Natural killer cell (primary cell): ENCODE results near the gene EEF1AKMT1. TPM values are rescaled to one million over a fixed set of nuclear protein-coding genes. Genes with fewer than 3 reads are reported as not detected.

ENCODE experiments used
- ATAC-seq, 3 donors: fragments of 150-1000 bp in 2 of 3; fragments of 200-7000 bp in 1 of 3; cut with Tn5 transposase; 1 replicate in 1 of 3; 2 replicates in 2 of 3; pipeline ENCODE4 v1.10.0; 2021; ENCODE audit warnings: mild to moderate bottlenecking in 2 of 3, moderate library complexity in 2 of 3
- DNase-seq, 2 donors: peaks; one replicate each; pipeline versions ENCODE4 v3.0.0 to v3.0.0-alpha.2; 2013 to 2021; ENCODE audit warnings: mixed read lengths in 1 of 2
- H3K27ac ChIP-seq: one replicate; pipeline ENCODE4 v1.5.1; 2013; ENCODE audit warnings: mild to moderate bottlenecking, low read length
- H3K27me3 ChIP-seq: one replicate; pipeline ENCODE4 v1.6.1; 2013; ENCODE audit warnings: low read length; ENCODE audit not compliant: control insufficient read depth, insufficient read depth
- H3K36me3 ChIP-seq: one replicate; pipeline ENCODE4 v1.6.1; 2013; ENCODE audit warnings: low read length; ENCODE audit not compliant: control insufficient read depth, insufficient read depth
- H3K4me1 ChIP-seq: one replicate; pipeline ENCODE4 v1.6.1; 2013; ENCODE audit warnings: low read length; ENCODE audit not compliant: control insufficient read depth, insufficient read depth
- H3K4me3 ChIP-seq: one replicate; pipeline ENCODE4 v1.5.1; 2013; ENCODE audit warnings: low read length
- H3K9me3 ChIP-seq: one replicate; pipeline ENCODE4 v1.6.1; 2013; ENCODE audit warnings: low read length; ENCODE audit not compliant: control insufficient read depth, insufficient read depth
- H3K27ac Mint-ChIP-seq, 2 donors: one replicate each; pipeline ENCODE4 v1.8.0; 2022; ENCODE audit warnings: mild to moderate bottlenecking in 2 of 2, mixed read lengths in 2 of 2, moderate library complexity in 1 of 2
- H3K27me3 Mint-ChIP-seq, 2 donors: one replicate each; pipeline ENCODE4 v1.8.0; 2022; ENCODE audit warnings: low read depth in 2 of 2, mixed read lengths in 2 of 2
- H3K36me3 Mint-ChIP-seq: one replicate; pipeline ENCODE4 v1.8.0; 2022; ENCODE audit warnings: mixed read lengths
- H3K4me1 Mint-ChIP-seq, 2 donors: one replicate each; pipeline ENCODE4 v1.8.0; 2022; ENCODE audit warnings: mixed read lengths in 2 of 2
- H3K4me3 Mint-ChIP-seq: one replicate; pipeline ENCODE4 v1.8.0; 2022; ENCODE audit warnings: mild to moderate bottlenecking, moderate library complexity, mixed read lengths
- H3K9me3 Mint-ChIP-seq, 2 donors: one replicate each; pipeline ENCODE4 v1.8.0; 2022; ENCODE audit warnings: mixed read lengths in 2 of 2
- CTCF ChIP-seq: fragments of 200-600 bp; IDR thresholded peaks from one replicate; pipeline ENCODE4 v1.8.0; 2022; ENCODE audit warnings: antibody characterized with exemption
- WGBS: methylation state at CpG from one replicate; pipeline ENCODE4 v1.1.7; 2013; ENCODE audit warnings: missing lambda C conversion rate; ENCODE audit not compliant: insufficient coverage; 5-methylcytosine and 5-hydroxymethylcytosine counted together
- intact Hi-C: fragments of 100-400 bp; cut with micrococcal nuclease; formaldehyde crosslinking; loops from one replicate; pipeline ENCODE4 v1.14.2; 2022
- total RNA-seq, 4 donors: library from RNA; stranded (reverse); fragments of 120-200 nt in 1 of 4; gene quantifications; one replicate each; pipeline versions ENCODE4 v1.2.3 to v1.2.4, GENCODE V29; 2013 to 2022

Gene EEF1AKMT1
- total RNA-seq, 3 donors from 2014 or later (not counting 1 experiment from before 2014, with no cell fraction given) = 3.8 to 5.1 (median 4.6) TPM

- Histone ChIP-seq H3K9me3 (no peaks in the 10 kb centered on the region), H3K36me3 (peaks cover 30% of the 10 kb centered on the region), H3K4me1 (no peaks in the 10 kb centered on the region), H3K27me3 (no peaks in the 10 kb centered on the region), H3K4me3 (no peak overlapping the region), H3K27ac (no peak overlapping the region)
- no peak for TF ChIP-seq CTCF
- H3K36me3 Mint-ChIP-seq = peaks cover 6% of the 10 kb centered on the region
- peaks cover 6 to 7% of the 10 kb centered on the region in 2 donors for H3K4me1 Mint-ChIP-seq
- DNase-seq (no peak), ATAC-seq (no peak)
- no peaks in the 10 kb centered on the region for H3K9me3 Mint-ChIP-seq
- WGBS = 98% methylated on average over 2 of the region's 2 CpGs
- H3K4me3 Mint-ChIP-seq = no peak overlapping the region
- no peaks in the 10 kb centered on the region for H3K27me3 Mint-ChIP-seq
- intact Hi-C loops = no loop called here
- no peak overlapping the region for H3K27ac Mint-ChIP-seq
Measured at GRCh38 chr13:20810808-20811207, 37.0 kb upstream of the EEF1AKMT1 start.

- no peak for TF ChIP-seq CTCF
- no peak for DNase-seq
- H3K4me1 Mint-ChIP-seq = peaks cover 12 to 14% of the 10 kb centered on the region in 2 donors
Measured at GRCh38 chr13:20808874-20809273, 35.1 kb upstream of the EEF1AKMT1 start.

GRCh38 chr13:20803180-20803965 lies 29.6 kb upstream of the EEF1AKMT1 start:
- Mint-ChIP-seq H3K36me3 (peaks cover 6% of the 10 kb centered on the region), H3K27me3 (no peaks in the 10 kb centered on the region), H3K27ac (peak overlapping the region in 1 of 2 donors; percentile 67), H3K4me1 (peaks cover 8 to 12% of the 10 kb centered on the region in 2 donors), H3K9me3 (no peaks in the 10 kb centered on the region), H3K4me3 (no peak overlapping the region)
- 92% methylated on average over 3 of the region's 3 CpGs for WGBS
- TF ChIP-seq CTCF = no peak
- Histone ChIP-seq H3K27me3 (no peaks in the 10 kb centered on the region), H3K4me1 (no peaks in the 10 kb centered on the region), H3K4me3 (no peak overlapping the region), H3K27ac (no peak overlapping the region), H3K9me3 (no peaks in the 10 kb centered on the region), H3K36me3 (peaks cover 24% of the 10 kb centered on the region)
- DNase-seq (no peak), ATAC-seq (no peak)
- intact Hi-C loops = no loop called here

More at GRCh38 chr13:20808874-20809273, 35.1 kb upstream of the EEF1AKMT1 start:
- H3K27ac Mint-ChIP-seq = no peak overlapping the region
- peaks cover 30% of the 10 kb centered on the region for H3K36me3 ChIP-seq
- H3K36me3 Mint-ChIP-seq = peaks cover 6% of the 10 kb centered on the region
- no peaks in the 10 kb centered on the region for H3K9me3 ChIP-seq
- intact Hi-C loops = no loop called here
- ATAC-seq = no peak
- no peak overlapping the region for H3K4me3 ChIP-seq
- no peak overlapping the region for H3K27ac ChIP-seq
- whole genome bisulfite sequencing = 99% methylated on average over 4 of the region's 4 CpGs
- no peaks in the 10 kb centered on the region for H3K27me3 Mint-ChIP-seq
- no peaks in the 10 kb centered on the region for H3K9me3 Mint-ChIP-seq
- no peaks in the 10 kb centered on the region for H3K4me1 ChIP-seq
- no peaks in the 10 kb centered on the region for H3K27me3 ChIP-seq
- no peak overlapping the region for H3K4me3 Mint-ChIP-seq

- Histone ChIP-seq H3K9me3 (no peaks in the 10 kb centered on the region), H3K27me3 (no peaks in the 10 kb centered on the region), H3K4me1 (no peaks in the 10 kb centered on the region), H3K27ac (no peak overlapping the region), H3K36me3 (peaks cover 13% of the 10 kb centered on the region), H3K4me3 (no peak overlapping the region)
- DNase-seq (no peak), ATAC-seq (no peak)
- no peaks in the 10 kb centered on the region for H3K27me3 Mint-ChIP-seq
- intact Hi-C loops = no loop called here
- no peak overlapping the region for H3K4me3 Mint-ChIP-seq
- 31% methylated on average over 2 of the region's 2 CpGs for WGBS
- no peak overlapping the region for H3K27ac Mint-ChIP-seq
- H3K9me3 Mint-ChIP-seq = no peaks in the 10 kb centered on the region
- TF ChIP-seq CTCF = no peak
- H3K36me3 Mint-ChIP-seq = no peaks in the 10 kb centered on the region
- H3K4me1 Mint-ChIP-seq = peaks cover 17 to 20% of the 10 kb centered on the region in 2 donors
Measured at GRCh38 chr13:20801707-20802106, 27.9 kb upstream of the EEF1AKMT1 start.
